Trophoblast cell (in vitro differentiated cells and primary cell): Measurements from ENCODE around the gene GPR37L1.

Experiments
- DNase-seq, 2 donors: peaks; one replicate each; pipeline ENCODE4 v3.0.0-alpha.2; 2016
- H2AFZ ChIP-seq: 2 replicates; pipeline ENCODE4 v1.6.1; 2013; ENCODE audit warnings: low read length, moderate library complexity, mild to moderate bottlenecking; ENCODE audit not compliant: insufficient read depth, poor library complexity
- H2AK5ac ChIP-seq: 2 replicates; pipeline ENCODE4 v1.6.1; 2013; ENCODE audit warnings: mild to moderate bottlenecking, low read length
- H2BK120ac ChIP-seq: 2 replicates; pipeline ENCODE4 v1.6.1; 2013; ENCODE audit warnings: low read length, mild to moderate bottlenecking, moderate library complexity; ENCODE audit not compliant: insufficient read depth, poor library complexity
- H2BK12ac ChIP-seq: 2 replicates; pipeline ENCODE4 v1.6.1; 2013; ENCODE audit warnings: mild to moderate bottlenecking, low read length, moderate library complexity
- H2BK5ac ChIP-seq: 2 replicates; pipeline ENCODE4 v1.6.1; 2013; ENCODE audit warnings: low read length, low read depth, moderate library complexity, mild to moderate bottlenecking; ENCODE audit not compliant: poor library complexity
- H3K14ac ChIP-seq: 2 replicates; pipeline ENCODE4 v1.6.1; 2013; ENCODE audit warnings: mild to moderate bottlenecking, low read length
- H3K18ac ChIP-seq: 2 replicates; pipeline ENCODE4 v1.6.1; 2013; ENCODE audit warnings: mild to moderate bottlenecking, low read length
- H3K23ac ChIP-seq: 2 replicates; pipeline ENCODE4 v1.6.1; 2013; ENCODE audit warnings: low read length
- H3K27ac ChIP-seq: 2 replicates; pipeline ENCODE4 v1.5.1; 2013; ENCODE audit warnings: low read depth, mild to moderate bottlenecking, inconsistent platforms, low read length, moderate library complexity
- H3K27me3 ChIP-seq: 2 replicates; pipeline ENCODE4 v1.6.1; 2013; ENCODE audit warnings: inconsistent platforms, mild to moderate bottlenecking, low read length, moderate library complexity; ENCODE audit not compliant: insufficient read depth
- H3K36me3 ChIP-seq, 2 experiments: 1 replicate in 1 of 2; 2 replicates in 1 of 2; pipeline ENCODE4 v1.6.1; 2013; ENCODE audit warnings: low read length in 2 of 2, mild to moderate bottlenecking in 2 of 2, moderate library complexity in 1 of 2; ENCODE audit not compliant: insufficient read depth in 2 of 2, control insufficient read depth in 1 of 2
- H3K4ac ChIP-seq: 2 replicates; pipeline ENCODE4 v1.6.1; 2013; ENCODE audit warnings: low read depth, mild to moderate bottlenecking, low read length, moderate library complexity
- H3K4me1 ChIP-seq, 2 experiments: 1 replicate in 1 of 2; 2 replicates in 1 of 2; pipeline ENCODE4 v1.6.1; 2013; ENCODE audit warnings: low read length in 2 of 2, mild to moderate bottlenecking in 2 of 2, moderate library complexity in 1 of 2; ENCODE audit not compliant: insufficient read depth in 2 of 2, control insufficient read depth in 1 of 2
- H3K4me2 ChIP-seq: 2 replicates; pipeline ENCODE4 v1.6.1; 2013; ENCODE audit warnings: inconsistent platforms, mild to moderate bottlenecking, low read length, moderate library complexity
- H3K4me3 ChIP-seq: 2 replicates; pipeline ENCODE4 v1.5.1; 2013; ENCODE audit warnings: mild to moderate bottlenecking, low read depth, low read length, inconsistent platforms
- H3K79me1 ChIP-seq: one replicate; pipeline ENCODE4 v1.6.1; 2013; ENCODE audit warnings: low read length
- H3K79me2 ChIP-seq: 2 replicates; pipeline ENCODE4 v1.6.1; 2013; ENCODE audit warnings: low read length, mild to moderate bottlenecking; ENCODE audit not compliant: control insufficient read depth, insufficient read depth, poor library complexity
- H3K9ac ChIP-seq: 2 replicates; pipeline ENCODE4 v1.6.1; 2013; ENCODE audit warnings: mild to moderate bottlenecking, low read length
- H3K9me3 ChIP-seq: 2 replicates; pipeline ENCODE4 v1.6.1; 2013; ENCODE audit warnings: low read depth, mild to moderate bottlenecking, control low read depth, inconsistent platforms, low read length; ENCODE audit not compliant: insufficient read depth
- H4K12ac ChIP-seq: 2 replicates; pipeline ENCODE4 v1.6.1; 2013; ENCODE audit warnings: low read depth, mild to moderate bottlenecking, low read length, moderate library complexity
- H4K8ac ChIP-seq: 2 replicates; pipeline ENCODE4 v1.6.1; 2013; ENCODE audit warnings: low read depth, mild to moderate bottlenecking, low read length, moderate library complexity
- H4K91ac ChIP-seq: one replicate; pipeline ENCODE4 v1.6.1; 2013; ENCODE audit warnings: low read depth, mild to moderate bottlenecking, low read length, moderate library complexity
- WGBS: extraction: QIAGEN DNeasy Blood & Tissue Kit; methylation state at CpG from one replicate; pipeline ENCODE4 v1.1.7; 2013; ENCODE audit warnings: missing lambda C conversion rate; ENCODE audit not compliant: insufficient read length, insufficient coverage; ENCODE audit errors: extremely low coverage; 5-methylcytosine and 5-hydroxymethylcytosine counted together

Gene GPR37L1

GRCh38 chr1:202156590-202156989 lies 33.9 kb downstream of the GPR37L1 start:
- Histone ChIP-seq H3K23ac (no peak overlapping the region), H3K79me1 (no peaks in the 10 kb centered on the region), H3K4ac (no peak overlapping the region), H3K9ac (no peak overlapping the region), H3K27me3 (no peaks in the 10 kb centered on the region), H3K36me3 (no peaks in the 10 kb centered on the region), H2AFZ (no peak overlapping the region), H3K4me2 (no peak overlapping the region), H2BK5ac (no peak overlapping the region), H3K27ac (no peak overlapping the region), H3K4me1 (peaks cover 0 to 3% of the 10 kb centered on the region in 2 experiments), H4K91ac (no peak overlapping the region), H3K9me3 (no peaks in the 10 kb centered on the region), H2AK5ac (no peak overlapping the region), H2BK120ac (no peak overlapping the region), H3K14ac (no peak overlapping the region), H4K8ac (no peak overlapping the region), H2BK12ac (no peak overlapping the region), H3K79me2 (no peaks in the 10 kb centered on the region), H3K18ac (no peak overlapping the region), H3K4me3 (no peak overlapping the region), H4K12ac (no peak overlapping the region)
- WGBS, result no CpG with 5 or more reads among the region's 8 CpGs
- DNase-seq, result no peak

- H3K27me3 ChIP-seq, result no peaks in the 10 kb centered on the region
- peaks cover 2 to 3% of the 10 kb centered on the region in 2 experiments for H3K4me1 ChIP-seq
- H2BK120ac ChIP-seq, result no peak overlapping the region
- no peak overlapping the region for H3K4me3 ChIP-seq
- no peak overlapping the region for H2BK5ac ChIP-seq
- H3K4ac ChIP-seq, result no peak overlapping the region
- H3K9me3 ChIP-seq, result no peaks in the 10 kb centered on the region
- no peaks in the 10 kb centered on the region for H3K79me2 ChIP-seq
- H2BK12ac ChIP-seq, result no peak overlapping the region
- H2AK5ac ChIP-seq, result no peak overlapping the region
- no peak overlapping the region for H2AFZ ChIP-seq
- H3K18ac ChIP-seq, result no peak overlapping the region
- H4K91ac ChIP-seq, result no peak overlapping the region
- no CpG with 5 or more reads among the region's 10 CpGs for WGBS
- H4K12ac ChIP-seq, result no peak overlapping the region
- H3K23ac ChIP-seq, result no peak overlapping the region
- no peak for DNase-seq
- no peaks in the 10 kb centered on the region for H3K79me1 ChIP-seq
- no peak overlapping the region for H4K8ac ChIP-seq
- H3K4me2 ChIP-seq, result no peak overlapping the region
- no peak overlapping the region for H3K14ac ChIP-seq
- H3K27ac ChIP-seq, result no peak overlapping the region
- H3K9ac ChIP-seq, result no peak overlapping the region
- no peaks in the 10 kb centered on the region for H3K36me3 ChIP-seq
Measured at GRCh38 chr1:202157945-202158344, 35.2 kb downstream of the GPR37L1 start.

GRCh38 chr1:202158810-202159533 lies 36.3 kb downstream of the GPR37L1 start:
- Histone ChIP-seq H3K36me3 (no peaks in the 10 kb centered on the region), H3K23ac (no peak overlapping the region), H4K8ac (no peak overlapping the region), H4K91ac (no peak overlapping the region), H3K4me1 (peaks cover 4 to 12% of the 10 kb centered on the region in 2 experiments), H3K27ac (no peak overlapping the region), H2BK12ac (no peak overlapping the region), H3K79me2 (no peaks in the 10 kb centered on the region), H3K4ac (no peak overlapping the region), H4K12ac (no peak overlapping the region), H2AK5ac (no peak overlapping the region), H2BK5ac (no peak overlapping the region), H3K4me2 (no peak overlapping the region), H3K4me3 (no peak overlapping the region), H2AFZ (no peak overlapping the region), H3K9me3 (no peaks in the 10 kb centered on the region), H3K79me1 (no peaks in the 10 kb centered on the region), H3K27me3 (no peaks in the 10 kb centered on the region), H3K18ac (no peak overlapping the region), H2BK120ac (no peak overlapping the region), H3K9ac (no peak overlapping the region), H3K14ac (no peak overlapping the region)
- DNase-seq, result no peak
- no CpG with 5 or more reads among the region's 10 CpGs for WGBS

DNA sequence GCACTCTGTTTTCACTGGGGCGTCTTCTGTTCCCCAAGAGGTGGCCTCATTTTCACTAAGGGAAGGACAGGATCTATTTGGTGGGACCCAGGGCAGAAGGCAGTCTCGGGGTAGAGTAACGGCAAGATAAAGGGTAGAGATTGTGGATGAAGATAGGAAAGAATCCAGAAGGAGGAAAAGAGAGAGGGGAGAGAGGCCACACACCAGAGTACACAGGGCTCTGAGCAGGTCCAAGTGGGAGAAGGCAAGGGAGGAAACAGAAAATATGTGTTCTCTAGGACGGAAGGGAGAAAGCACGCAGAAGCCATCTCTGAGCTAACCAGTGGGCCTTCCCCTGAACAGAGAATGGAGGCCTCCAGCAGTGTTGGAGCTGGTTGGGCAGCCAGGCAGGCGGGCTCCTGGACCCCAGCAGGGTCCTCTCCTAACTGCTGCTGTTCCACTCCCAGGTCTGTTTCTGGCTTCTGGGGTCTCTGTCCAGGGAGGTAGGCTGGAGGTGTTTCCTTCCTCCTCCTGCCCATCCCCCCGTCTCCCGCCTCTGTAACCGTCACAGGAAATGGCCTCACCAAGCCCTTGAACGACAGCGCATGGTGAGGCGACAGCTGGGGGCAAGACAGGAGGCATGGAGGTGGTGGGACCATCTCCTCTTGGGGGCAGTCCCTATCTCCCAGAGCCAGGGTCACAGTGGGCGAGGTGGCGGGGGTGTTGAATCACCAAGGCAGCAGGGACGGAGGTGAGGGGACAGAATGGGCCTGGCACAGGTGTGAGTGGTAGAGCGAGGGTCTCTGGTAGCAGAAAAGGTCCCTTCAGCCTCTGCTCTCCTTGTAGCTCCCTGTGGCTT lies 37.0 kb downstream of the GPR37L1 start:
- Histone ChIP-seq H3K4ac (no peak overlapping the region), H3K4me3 (no peak overlapping the region), H3K4me1 (peaks cover 5 to 13% of the 10 kb centered on the region in 2 experiments), H4K91ac (no peak overlapping the region), H2BK5ac (no peak overlapping the region), H4K12ac (no peak overlapping the region), H3K9me3 (no peaks in the 10 kb centered on the region), H3K4me2 (no peak overlapping the region), H3K23ac (no peak overlapping the region), H3K9ac (no peak overlapping the region), H3K14ac (no peak overlapping the region), H3K79me2 (no peaks in the 10 kb centered on the region), H3K27ac (no peak overlapping the region), H3K79me1 (no peaks in the 10 kb centered on the region), H2BK120ac (no peak overlapping the region), H3K18ac (no peak overlapping the region), H2AK5ac (no peak overlapping the region), H2BK12ac (no peak overlapping the region), H2AFZ (no peak overlapping the region), H3K27me3 (no peaks in the 10 kb centered on the region), H4K8ac (no peak overlapping the region), H3K36me3 (no peaks in the 10 kb centered on the region)
- no CpG with 5 or more reads among the region's 16 CpGs for WGBS
- no peak for DNase-seq
